HepG2 (cell line): ENCODE results near the gene TMEM253. TPM values are rescaled to one million over a fixed set of nuclear protein-coding genes. Genes with fewer than 3 reads are reported as not detected.

Source experiments
- ATAC-seq: fragments of 200-7000 bp; cut with Tn5 transposase; 3 replicates; pipeline ENCODE4 v1.9.1; 2020; ENCODE audit warnings: mild to moderate bottlenecking, moderate library complexity
- BruUV-seq: library from RNA; stranded (reverse); fragments of 400-500 nt; replicated peaks from 2 replicates; lab custom pipeline; 2021; lab: Mats Ljungman, UMichigan
- CTCF ChIA-PET: fragments of 300-600 bp; formaldehyde crosslinking; extraction: SDS; loops from one replicate; lab custom pipeline; 2021; ENCODE audit warnings: low total read pairs, inconsistent platforms, low intra/inter-chr PET ratio; lab: Yijun Ruan, JAX
- POLR2A ChIA-PET: fragments of 350-600 bp; sonication (Branson Sonifier 250); formaldehyde crosslinking; loops from one replicate; lab custom pipeline; 2020; ENCODE audit warnings: antibody characterized with exemption, inconsistent platforms; lab: Yijun Ruan, JAX
- DNase-seq: peaks from one replicate; pipeline ENCODE4 v3.0.0-alpha.2; 2015; ENCODE audit warnings: low spot score
- FAIRE-seq: peaks from 3 replicates; lab custom pipeline; 2011; peaks lifted over from hg19 to GRCh38; lab: Jason Lieb, UNC
- H2AFZ ChIP-seq: one replicate; pipeline ENCODE4 v1.6.1; 2011; ENCODE audit warnings: low read length, inconsistent platforms
- H3K27ac ChIP-seq: fragments of 300-600 bp; 3 replicates; pipeline ENCODE4 v1.8.0; 2011; ENCODE audit warnings: mixed run types, mild to moderate bottlenecking, mixed read lengths, low read length, inconsistent platforms; ENCODE audit not compliant: insufficient read depth; ENCODE audit errors: extremely low read length
- H3K27me3 ChIP-seq, 2 experiments: fragments of 200-600 bp in 1 of 2; 2 replicates in 1 of 2; 3 replicates in 1 of 2; pipeline versions ENCODE4 v1.6.0 to v1.8.0; 2011; ENCODE audit warnings: low read length in 2 of 2, mild to moderate bottlenecking in 2 of 2, moderate library complexity in 2 of 2, inconsistent platforms in 1 of 2; ENCODE audit not compliant: insufficient read depth in 2 of 2, control insufficient read depth in 1 of 2
- H3K36me3 ChIP-seq, 2 experiments: fragments of 200-600 bp in 1 of 2; replicated peaks in 1 of 2; 2 replicates in 1 of 2; 3 replicates in 1 of 2; pipeline versions ENCODE4 v1.5.1 to v1.8.0; 2011; ENCODE audit warnings: low read length in 2 of 2, inconsistent platforms in 1 of 2; ENCODE audit not compliant: insufficient read depth in 2 of 2, control insufficient read depth in 1 of 2
- H3K4me1 ChIP-seq: 2 replicates; pipeline ENCODE4 v1.5.1; 2012; ENCODE audit warnings: low read length, inconsistent platforms; ENCODE audit not compliant: insufficient read depth
- H3K4me2 ChIP-seq: 2 replicates; pipeline ENCODE4 v1.6.0; 2011; ENCODE audit warnings: low read depth, low read length, inconsistent platforms
- H3K4me3 ChIP-seq, 3 experiments: fragments of 200-600 bp in 1 of 3; sonication (generic), shearing (Covaris generic) in 1 of 3; replicated peaks in 1 of 3; 2 replicates each; pipeline ENCODE4 v1.5.1; 2011 to 2016; ENCODE audit warnings: low read length in 3 of 3, inconsistent platforms in 2 of 3, low read depth in 2 of 3, mild to moderate bottlenecking in 2 of 3, control low read depth in 1 of 3, mixed read lengths in 1 of 3; ENCODE audit not compliant: insufficient read depth in 1 of 3
- H3K79me2 ChIP-seq: one replicate; pipeline ENCODE4 v1.6.1; 2011; ENCODE audit warnings: low read length, inconsistent platforms; ENCODE audit not compliant: insufficient read depth
- H3K9ac ChIP-seq: 2 replicates; pipeline ENCODE4 v1.6.0; 2011; ENCODE audit warnings: mild to moderate bottlenecking, low read depth, low read length, inconsistent platforms; ENCODE audit not compliant: insufficient read depth
- H3K9me3 ChIP-seq: 2 replicates; pipeline ENCODE4 v1.5.1; 2012; ENCODE audit warnings: mild to moderate bottlenecking, low read length
- H4K20me1 ChIP-seq: 2 replicates; pipeline ENCODE4 v1.6.0; 2011; ENCODE audit warnings: inconsistent platforms, mild to moderate bottlenecking, low read length, moderate library complexity; ENCODE audit not compliant: insufficient read depth
- ARHGAP35 ChIP-seq: sonication (generic); formaldehyde crosslinking; IDR thresholded peaks from 2 replicates; pipeline ENCODE4 v1.9.0; 2022; ENCODE audit warnings: mild to moderate bottlenecking, inconsistent platforms, moderate library complexity, missing genetic modification reagents, borderline replicate concordance
- CTCF ChIP-seq: sonication (generic); formaldehyde crosslinking; IDR thresholded peaks from 2 replicates; pipeline ENCODE4 v1.5.0; 2020; ENCODE audit warnings: mild to moderate bottlenecking, missing genetic modification reagents, moderate library complexity
- KLF12 ChIP-seq: sonication (generic); formaldehyde crosslinking; IDR thresholded peaks from 2 replicates; pipeline ENCODE4 v1.4.0; 2020; ENCODE audit warnings: missing genetic modification reagents, borderline replicate concordance
- MEIS2 ChIP-seq: sonication (generic); formaldehyde crosslinking; IDR thresholded peaks from 2 replicates; pipeline ENCODE4 v1.9.0; 2021; ENCODE audit warnings: mild to moderate bottlenecking, missing genetic modification reagents
- RAD51 ChIP-seq: fragments of 450-650 bp; IDR thresholded peaks from 2 replicates; pipeline ENCODE4 v1.6.1; 2016; ENCODE audit warnings: borderline replicate concordance
- SMC3 ChIP-seq: IDR thresholded peaks from 2 replicates; pipeline ENCODE4 v1.6.1; 2011; ENCODE audit warnings: low read length, improper control_type of control experiment
- SNAPC2 ChIP-seq: sonication (generic); formaldehyde crosslinking; IDR thresholded peaks from 2 replicates; pipeline ENCODE4 v1.8.1; 2022; ENCODE audit warnings: mild to moderate bottlenecking, missing genetic modification reagents
- U2AF1 ChIP-seq: fragments of 200-400 bp; formaldehyde crosslinking; optimal IDR thresholded peaks from 2 replicates; pipeline ENCODE3; 2017; ENCODE audit warnings: mild to moderate bottlenecking, low read depth, low read length
- ZBTB46 ChIP-seq: sonication (generic); formaldehyde crosslinking; IDR thresholded peaks from 2 replicates; pipeline ENCODE4 v1.4.0; 2020; ENCODE audit warnings: mild to moderate bottlenecking, missing genetic modification reagents, borderline replicate concordance
- ZNF703 ChIP-seq: sonication (generic); formaldehyde crosslinking; IDR thresholded peaks from 2 replicates; pipeline ENCODE4 v1.5.1; 2020; ENCODE audit warnings: missing genetic modification reagents, mild to moderate bottlenecking, moderate library complexity, borderline replicate concordance
- ZNF724P ChIP-seq: sonication (generic); formaldehyde crosslinking; IDR thresholded peaks from 2 replicates; pipeline ENCODE4 v1.8.0; 2022; ENCODE audit warnings: missing genetic modification reagents, borderline replicate concordance
- ZSCAN31 ChIP-seq: sonication (generic); formaldehyde crosslinking; IDR thresholded peaks from 2 replicates; pipeline ENCODE4 v1.5.0; 2020; ENCODE audit warnings: low read depth, mild to moderate bottlenecking, missing genetic modification reagents
- WGBS: methylation state at CpG from one replicate; pipeline ENCODE4 v1.1.6; 2017; ENCODE audit warnings: low lambda C conversion rate; 5-methylcytosine and 5-hydroxymethylcytosine counted together
- in situ Hi-C: cut with HindIII; loops from 2 replicates; pipeline ENCODE4 v1.10.0; 2017; ENCODE audit warnings: low pct_unique_long_range_greater_than_20kb; ENCODE audit not compliant: extremely low pct_ligation_motif_present
- intact Hi-C: fragments of 100-400 bp; cut with micrococcal nuclease; formaldehyde crosslinking; loops from one replicate; pipeline ENCODE4 v1.10.0; 2022; ENCODE audit not compliant: unreplicated experiment
- polyA plus RNA-seq, 8 experiments: library from polyadenylated mRNA; depleted of rRNA in 3 of 8; stranded (reverse) in 7 of 8; unstranded in 1 of 8; fragments of >200 nt; fragmentation: Illumina TruSeq in 4 of 8; extraction: Trizol in 4 of 8; gene quantifications; 2 replicates each; pipeline versions ENCODE4 v1.2.1 to v1.2.3, GENCODE V29; 2011 to 2016; ENCODE audit warnings: low read depth in 4 of 8, missing spikeins in 1 of 8, mixed read lengths in 1 of 8; ENCODE audit not compliant: insufficient read depth in 1 of 8
- total RNA-seq, 5 experiments: library from RNA; depleted of rRNA; stranded (reverse); fragments of >200 nt; fragmentation: Illumina TruSeq; extraction: Trizol; gene quantifications; 2 replicates each; pipeline ENCODE4 v1.2.3, GENCODE V29; 2016; ENCODE audit warnings: low read depth in 1 of 5
- TF ChIP-seq, protein P1 (sequence below): sonication (generic); formaldehyde crosslinking; IDR thresholded peaks from 2 replicates; pipeline ENCODE4 v1.5.1; 2020; ENCODE audit warnings: mild to moderate bottlenecking, missing genetic modification reagents, moderate library complexity

Gene TMEM253
- total and polyA plus RNA-seq, 2 of the 13 experiments (the other 11 are each of a cell fraction or from before 2014, with no cell fraction given) = 0.29 to 0.45 TPM

- no peak for FAIRE-seq
- Histone ChIP-seq H3K27me3 (no peaks in the 10 kb centered on the region), H4K20me1 (no peaks in the 10 kb centered on the region), H3K4me2 (no peak overlapping the region), H3K4me1 (0 out of 2 replicates have a peak, but pooled peaks cover under 1% of the 10 kb centered on the region), H3K4me3 (no peak overlapping the region), H2AFZ (no peak overlapping the region), H3K9ac (no peak overlapping the region), H3K36me3 (no peaks in the 10 kb centered on the region), H3K27ac (no peak overlapping the region), H3K9me3 (no peaks in the 10 kb centered on the region), H3K79me2 (no peaks in the 10 kb centered on the region)
- CTCF ChIA-PET = no interaction called here
- in situ Hi-C loops (no loop called here), intact Hi-C loops (no loop called here)
- ATAC-seq = no peak
- DNase-seq = no peak
- TF ChIP-seq KLF12 (CRISPR knock-in tag) (no peak), ZSCAN31 (no peak), U2AF1 (no peak), MEIS2 (CRISPR knock-in tag) (no peak), ZBTB46 (CRISPR knock-in tag) (no peak), ZNF724P (CRISPR knock-in tag) (no peak), SNAPC2 (CRISPR knock-in tag) (no peak)
- WGBS = 1% methylated on average over 1 of the region's 1 CpG
- POLR2A ChIA-PET = no interaction called here
- BruUV-seq = no TSS peak
These were observed 33.0 kb downstream of the TMEM253 start for GRCh38 chr14:21133901-21134300.

- CTCF ChIA-PET = interaction anchor here (1.6 to 2.3 kb wide), 3 partner anchors 29 to 121 kb away, joined by 5 to 9 read pairs (median 9); no protein-coding TSS in a partner anchor
- DNase-seq (peak; percentile 35), ATAC-seq (peak; percentile 45; the same call in 1 of the 3 replicates)
- TF ChIP-seq, protein P1, sequence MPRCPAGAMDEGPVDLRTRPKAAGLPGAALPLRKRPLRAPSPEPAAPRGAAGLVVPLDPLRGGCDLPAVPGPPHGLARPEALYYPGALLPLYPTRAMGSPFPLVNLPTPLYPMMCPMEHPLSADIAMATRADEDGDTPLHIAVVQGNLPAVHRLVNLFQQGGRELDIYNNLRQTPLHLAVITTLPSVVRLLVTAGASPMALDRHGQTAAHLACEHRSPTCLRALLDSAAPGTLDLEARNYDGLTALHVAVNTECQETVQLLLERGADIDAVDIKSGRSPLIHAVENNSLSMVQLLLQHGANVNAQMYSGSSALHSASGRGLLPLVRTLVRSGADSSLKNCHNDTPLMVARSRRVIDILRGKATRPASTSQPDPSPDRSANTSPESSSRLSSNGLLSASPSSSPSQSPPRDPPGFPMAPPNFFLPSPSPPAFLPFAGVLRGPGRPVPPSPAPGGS (CRISPR knock-in tag) = no peak
- no peak for TF ChIP-seq RAD51
- TF ChIP-seq ZNF703 (CRISPR knock-in tag) = no peak
- no peak for TF ChIP-seq ARHGAP35 (CRISPR knock-in tag)
- peak; percentile 63 for TF ChIP-seq CTCF
- TF ChIP-seq SMC3 = peak; percentile 35; the same call in 1 of the 2 replicates
These were observed 35.2 kb downstream of the TMEM253 start for GRCh38 chr14:21136024-21136423.

More at GRCh38 chr14:21136024-21136423, 35.2 kb downstream of the TMEM253 start:
- H3K4me2 ChIP-seq = no peak overlapping the region
- no peaks in the 10 kb centered on the region for H3K36me3 ChIP-seq
- intact Hi-C loops (no loop called here), in situ Hi-C loops (no loop called here)
- H3K4me1 ChIP-seq = no peaks in the 10 kb centered on the region
- 0% methylated on average over 1 of the region's 1 CpG for WGBS
- no peak overlapping the region for H3K9ac ChIP-seq
- H2AFZ ChIP-seq = no peak overlapping the region
- no peaks in the 10 kb centered on the region for H3K79me2 ChIP-seq
- H3K27ac ChIP-seq = no peak overlapping the region
- H3K27me3 ChIP-seq = no peaks in the 10 kb centered on the region
- FAIRE-seq = no peak
- no TSS peak for BruUV-seq
- no peaks in the 10 kb centered on the region for H4K20me1 ChIP-seq
- H3K9me3 ChIP-seq = no peaks in the 10 kb centered on the region
- no peak overlapping the region for H3K4me3 ChIP-seq
- POLR2A ChIA-PET = no interaction called here
